ENCODE data around the gene TSR3.

TSR3 gene

DNA sequence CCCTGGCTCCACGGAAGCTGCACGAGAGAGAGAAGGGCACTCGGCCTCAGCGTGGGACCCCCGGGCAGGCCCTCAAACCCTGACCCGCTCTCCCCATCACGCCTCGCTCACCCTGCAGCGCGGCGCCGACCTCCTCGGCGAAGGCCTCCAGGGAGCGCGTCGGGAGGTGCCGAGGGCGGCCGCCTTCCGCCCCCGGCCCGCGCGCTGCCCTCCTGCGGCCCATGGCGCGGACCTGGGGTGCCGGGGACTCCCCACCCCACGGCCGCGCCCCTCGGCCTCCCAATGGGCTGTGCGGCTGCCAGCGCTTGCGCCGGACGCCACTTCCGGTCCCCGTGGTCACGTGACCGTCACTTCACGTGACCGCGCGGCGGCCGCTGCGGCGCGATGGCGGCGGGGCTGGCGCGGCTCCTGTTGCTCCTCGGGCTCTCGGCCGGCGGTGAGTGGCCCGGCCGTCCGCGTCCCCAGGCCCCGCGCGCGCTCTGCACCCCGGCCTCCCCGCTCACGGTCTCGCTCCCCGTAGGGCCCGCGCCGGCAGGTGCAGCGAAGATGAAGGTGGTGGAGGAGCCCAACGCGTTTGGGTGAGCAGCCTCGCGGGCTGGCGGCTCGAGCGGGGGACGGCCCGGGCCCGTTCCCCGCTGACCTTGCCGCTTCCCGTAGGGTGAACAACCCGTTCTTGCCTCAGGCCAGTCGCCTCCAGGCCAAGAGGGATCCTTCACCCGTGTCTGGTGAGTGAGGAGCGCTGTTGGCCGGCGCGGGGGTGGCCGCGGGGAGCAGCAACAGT, at the start of gene TSR3, which contains the start of gene GNPTG:
TSR3 (minus strand) TSS at position 297 of the 781 bp plus-strand sequence; CDS start at position 223, 74 bp downstream.
GNPTG (plus strand) TSS at position 350 of the 781 bp plus-strand sequence; CDS start at position 385, 35 bp downstream.
- DNase-seq: no peak

DNA sequence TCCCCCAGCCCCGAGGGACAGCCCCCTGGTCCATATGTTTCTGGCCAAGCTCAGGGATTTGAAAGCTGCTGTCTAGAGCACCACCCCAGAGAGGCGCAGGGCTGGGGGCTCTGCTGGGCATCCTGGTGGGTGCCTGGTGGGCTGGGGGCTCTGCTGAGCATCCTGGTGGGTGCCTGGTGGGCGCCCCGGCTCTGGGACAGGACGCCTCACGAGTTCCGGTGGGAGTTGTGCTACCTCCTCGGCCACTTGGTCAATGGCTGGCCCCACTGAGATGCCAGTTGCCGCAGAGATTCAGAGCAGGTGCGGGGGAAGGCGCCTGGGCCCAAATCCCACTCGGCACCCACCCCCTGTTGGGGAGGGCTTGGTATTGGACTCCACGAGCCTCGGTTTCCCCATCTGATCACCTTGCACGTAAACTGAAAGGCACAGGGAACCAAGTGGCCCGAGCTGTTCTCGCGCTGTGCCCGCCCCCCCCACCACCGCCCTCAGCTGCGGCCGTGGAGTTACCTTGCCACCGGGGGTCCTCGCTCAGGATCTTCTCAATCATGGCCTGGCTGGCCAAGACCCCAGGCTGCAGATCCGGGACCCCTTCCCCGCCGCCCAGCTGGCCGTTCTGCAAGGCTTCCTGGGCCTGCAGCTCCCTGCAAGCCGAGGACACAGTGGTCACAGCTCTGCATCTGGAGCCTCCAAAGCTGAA, 49.5 kb upstream of the TSR3 start:
- DNase-seq: no peak

DNA sequence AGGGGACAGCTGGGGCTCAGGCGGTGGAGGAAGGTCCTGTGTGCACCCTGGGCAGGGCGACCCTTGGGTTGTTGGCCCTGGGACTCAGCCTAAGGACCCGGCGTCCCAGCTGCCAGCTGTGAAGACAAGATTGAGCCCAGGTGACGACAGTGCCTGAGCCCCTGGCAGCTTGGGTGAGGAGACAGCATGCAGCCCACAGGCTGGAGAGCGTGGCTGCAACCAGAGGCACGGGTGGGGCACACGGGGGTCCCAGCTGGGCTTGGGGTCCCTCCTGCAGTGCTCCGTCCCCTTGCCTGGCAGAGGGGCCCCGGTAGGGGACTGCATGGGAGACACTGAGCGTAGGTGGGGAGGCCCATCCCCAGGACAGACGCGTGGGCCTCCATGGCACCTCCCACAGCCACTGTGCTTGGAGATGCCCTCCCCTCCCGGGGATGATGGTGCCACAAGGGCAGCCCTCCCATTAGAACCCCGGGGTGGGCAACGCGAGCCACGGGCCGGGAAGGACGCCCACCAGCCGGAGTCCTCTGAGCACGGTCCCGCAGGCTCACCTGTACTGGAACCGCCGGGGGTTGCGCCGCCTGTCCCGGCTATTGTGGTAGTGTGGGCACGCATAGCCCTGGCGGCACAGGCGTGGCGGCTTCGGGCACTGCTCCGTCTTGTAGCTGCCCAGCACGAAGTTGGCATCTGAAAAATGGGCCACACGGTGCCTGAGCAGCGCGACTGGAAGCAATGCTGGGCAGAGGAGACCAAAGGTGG, 47.3 kb upstream of the TSR3 start:
- no peak for DNase-seq

DNA sequence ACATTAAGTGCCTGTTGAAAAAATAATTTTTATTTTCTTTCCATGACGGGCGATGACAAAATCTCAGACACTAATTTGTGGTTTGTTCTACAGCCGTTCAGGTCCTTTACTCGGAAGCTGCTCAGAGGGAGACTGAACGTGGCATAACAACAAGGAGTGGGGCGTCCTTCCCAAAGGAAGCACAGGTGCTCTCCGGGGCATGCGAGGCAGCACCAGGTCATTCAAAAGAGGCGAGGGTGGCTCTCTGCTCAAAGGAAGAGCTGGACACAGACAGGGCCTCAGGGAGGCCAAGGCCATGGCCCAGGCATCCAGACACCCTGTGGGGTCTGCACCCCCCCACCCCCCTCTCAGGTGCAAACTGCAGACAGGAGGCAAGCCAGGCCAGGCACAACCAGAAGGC, 46.7 kb upstream of the TSR3 start:
- DNase-seq: no peak

DNA sequence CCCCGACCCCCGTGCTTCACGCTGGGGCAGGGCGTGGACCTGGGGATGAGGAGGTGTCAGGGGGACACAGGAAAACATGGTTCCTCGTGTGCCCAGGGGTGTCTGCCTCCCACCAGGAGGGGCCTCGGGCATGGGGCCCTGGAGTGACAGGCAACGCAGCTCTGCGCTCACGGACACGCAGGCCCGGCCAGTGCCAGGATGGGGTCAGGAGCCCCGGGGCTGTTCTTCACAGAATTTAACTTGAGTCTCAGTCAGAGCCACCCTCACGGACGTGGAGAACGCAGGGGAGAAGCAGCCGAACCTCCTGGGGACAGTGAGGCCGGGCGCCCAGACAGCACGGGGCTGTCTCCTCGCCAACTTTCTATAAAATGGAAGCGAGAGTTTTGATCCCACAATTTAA, 46.1 kb upstream of the TSR3 start:
- DNase-seq: no peak

DNA sequence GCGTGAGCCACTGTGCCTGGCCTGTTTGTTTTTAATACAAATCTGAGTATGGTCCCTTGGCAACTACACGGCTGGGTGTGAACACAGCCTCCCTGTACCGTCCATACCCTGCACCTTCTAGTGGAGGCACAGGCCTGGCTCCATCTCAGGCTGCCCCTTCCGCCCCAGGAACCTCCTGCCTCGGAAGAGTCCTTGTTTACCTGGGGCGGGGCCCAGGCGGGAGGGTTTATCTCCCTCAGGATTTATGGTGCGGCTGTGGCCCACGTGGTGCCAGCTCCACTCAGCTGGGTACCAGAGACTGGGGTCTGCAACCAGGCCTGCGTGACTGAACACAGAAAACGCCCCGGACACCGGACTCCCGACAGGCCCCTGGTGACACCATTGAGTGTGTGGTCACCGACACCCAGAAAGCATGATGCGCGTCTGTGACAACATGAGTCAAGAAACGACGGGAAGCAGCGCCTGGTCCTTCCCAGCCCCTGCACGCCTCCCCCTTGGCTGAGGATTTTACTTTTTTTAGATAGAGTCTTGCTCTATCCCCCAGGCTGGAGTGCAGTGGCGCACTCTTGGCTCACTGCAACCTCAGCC, 43.9 kb upstream of the TSR3 start:
- DNase-seq: no peak

DNA sequence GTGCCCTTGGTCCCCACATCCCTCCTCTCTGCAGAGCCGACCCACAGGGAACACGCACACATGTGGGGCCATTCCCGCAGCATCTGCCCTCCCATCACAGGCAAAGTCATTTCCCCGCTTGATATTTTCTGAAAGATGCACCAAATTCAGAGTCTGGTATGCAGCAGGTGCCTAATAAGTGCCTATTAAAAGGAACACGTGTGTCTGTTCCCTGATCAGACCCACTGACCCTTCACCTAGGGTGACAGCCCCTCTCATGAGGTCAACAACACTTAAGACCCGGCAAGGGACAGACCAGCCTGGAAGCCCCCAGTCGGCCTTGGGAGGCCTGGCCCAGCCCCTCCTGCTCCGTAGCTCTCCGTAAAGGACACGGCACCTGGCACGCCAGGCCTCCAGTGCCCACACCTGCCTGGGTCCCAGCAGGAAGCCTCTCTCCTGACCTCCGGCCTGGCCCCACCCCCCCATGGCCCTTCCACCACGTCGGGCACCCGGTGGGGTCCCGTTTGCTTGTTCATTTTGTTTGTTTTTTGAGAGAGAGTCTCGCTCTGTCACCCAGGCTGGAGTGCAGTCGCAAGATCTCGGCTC, 42.8 kb upstream of the TSR3 start:
- DNase-seq: no peak

DNA sequence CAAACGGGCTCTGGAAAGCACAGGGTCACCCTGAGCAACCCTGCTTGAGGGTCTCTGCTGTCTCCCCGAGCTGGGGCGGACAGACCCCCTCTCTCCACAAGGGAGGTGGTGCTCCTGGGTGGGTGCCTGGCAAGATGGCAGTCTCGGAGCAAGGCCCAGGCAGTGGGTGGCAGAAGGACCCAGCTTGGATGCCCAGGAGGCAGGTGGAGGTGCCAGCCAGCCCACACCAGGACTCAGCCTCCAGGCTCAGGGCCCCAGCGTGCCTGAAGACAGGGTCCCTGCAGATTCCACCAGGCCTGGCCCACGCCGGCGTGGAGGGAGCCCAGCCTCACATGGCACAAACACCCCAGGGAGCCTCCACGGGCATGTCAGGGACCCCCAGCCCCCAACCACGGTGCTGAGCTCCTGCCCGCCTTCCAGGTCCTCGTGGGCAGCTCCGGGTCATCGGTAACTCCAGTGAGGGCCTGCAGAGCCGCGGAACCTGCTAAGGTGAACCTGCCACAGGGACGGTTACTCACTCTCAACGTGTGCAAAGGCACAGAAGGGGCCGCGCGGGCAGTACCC, 42.0 kb upstream of the TSR3 start:
- DNase-seq: no peak

DNA sequence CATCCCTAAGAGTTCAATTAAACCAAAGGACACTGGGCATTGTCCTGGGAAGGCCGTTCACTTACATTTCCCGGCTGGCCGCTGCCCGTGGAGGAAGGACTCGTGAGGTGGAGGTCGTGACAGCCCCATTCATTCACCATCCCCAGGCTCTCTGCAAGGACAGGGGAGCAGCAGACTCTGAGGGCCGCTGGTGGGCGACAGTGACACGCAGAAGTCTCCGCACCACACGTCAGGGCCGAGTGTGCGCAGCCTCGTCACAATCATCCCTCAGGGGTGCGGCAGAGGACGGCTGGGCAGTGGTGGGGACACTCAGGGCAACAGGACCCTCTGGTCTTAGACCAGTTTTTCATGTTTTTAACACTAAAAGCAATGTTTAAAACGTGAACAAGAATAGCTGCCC, 41.1 kb upstream of the TSR3 start:
- no peak for DNase-seq

DNA sequence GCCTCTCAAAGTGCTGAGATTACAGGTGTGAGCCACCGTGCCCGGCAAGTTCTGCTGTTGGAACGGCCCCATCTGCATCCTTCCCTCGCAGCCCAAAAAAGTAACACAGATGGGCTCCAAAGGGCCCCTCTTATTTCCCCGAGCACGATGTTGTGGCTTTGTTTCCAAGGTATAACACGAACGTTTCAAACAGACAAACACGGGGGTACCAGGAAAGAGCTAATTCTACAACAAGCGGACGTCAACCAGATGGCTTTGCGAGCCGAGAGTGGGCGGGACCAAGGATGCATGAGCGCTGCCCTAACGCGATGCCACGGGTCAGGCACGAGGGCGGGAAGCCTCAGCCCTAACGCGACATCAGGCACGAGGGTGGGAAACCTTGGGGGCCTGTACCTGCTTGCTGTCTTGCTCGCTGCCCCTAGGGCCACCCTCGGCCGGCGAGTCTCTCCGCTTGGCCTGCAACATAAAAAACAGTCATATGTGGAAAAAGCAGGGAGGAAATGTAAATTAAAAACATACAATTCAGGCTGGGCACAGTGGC, 38.6 kb upstream of the TSR3 start:
- DNase-seq: no peak

DNA sequence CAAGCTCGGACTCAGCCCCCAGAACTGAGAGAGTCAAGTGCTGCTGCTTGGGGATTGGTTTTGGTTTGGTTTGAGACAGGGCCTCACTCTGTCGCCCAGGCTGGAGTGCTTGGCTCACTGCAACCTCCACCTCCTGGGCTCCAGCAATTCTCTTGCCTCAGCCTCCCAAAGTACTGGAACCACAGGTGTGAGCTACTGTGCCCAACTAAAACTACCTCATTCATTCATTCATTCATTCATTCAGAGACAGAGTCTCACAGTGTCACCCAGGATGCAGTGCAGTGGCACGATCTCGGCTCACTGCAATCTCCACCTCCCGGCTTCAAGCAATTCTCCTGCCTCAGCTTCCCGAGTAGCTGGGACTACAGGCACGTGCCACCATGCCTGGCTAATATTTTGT, 38.1 kb upstream of the TSR3 start:
- no peak for DNase-seq

DNA sequence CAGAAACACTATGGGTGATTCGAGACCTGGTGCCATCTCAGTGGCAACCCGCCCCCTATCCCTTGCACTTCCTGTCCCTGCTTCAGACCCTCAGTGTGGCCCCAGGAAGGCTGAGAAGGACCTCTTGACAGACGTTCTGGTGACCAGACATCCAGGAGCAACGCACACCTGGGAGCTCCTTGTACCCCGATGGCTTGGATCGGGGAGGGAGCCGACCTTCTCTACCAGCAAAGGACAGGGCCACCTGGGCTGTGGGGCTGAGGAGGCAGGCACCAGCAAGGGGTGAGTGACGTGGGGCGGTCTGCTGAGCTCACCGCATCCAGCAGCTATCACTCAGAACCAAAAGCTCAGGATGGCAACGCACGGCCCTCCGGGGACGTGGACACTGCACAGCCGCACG, 35.7 kb upstream of the TSR3 start:
- DNase-seq: no peak

DNA sequence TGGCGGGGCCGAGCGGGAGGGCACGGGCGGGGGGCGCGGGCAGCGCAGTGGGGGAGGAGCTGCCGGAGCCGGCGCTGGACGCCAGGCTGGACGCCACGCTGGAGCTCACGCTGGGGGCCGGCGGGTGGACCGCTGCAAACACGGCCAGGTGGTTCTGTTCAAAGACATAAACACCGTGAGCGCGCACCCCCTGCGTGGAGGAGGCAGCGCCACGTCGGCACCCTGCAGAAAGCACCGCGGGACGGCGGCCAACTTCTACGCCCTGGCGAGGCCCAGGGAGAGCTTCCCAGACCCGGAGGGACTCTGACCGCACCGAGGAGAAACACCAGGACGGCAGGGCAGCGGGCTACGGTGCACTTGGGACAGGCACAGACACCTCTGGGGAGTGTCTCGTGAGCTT, 33.6 kb upstream of the TSR3 start:
- no peak for DNase-seq

DNA sequence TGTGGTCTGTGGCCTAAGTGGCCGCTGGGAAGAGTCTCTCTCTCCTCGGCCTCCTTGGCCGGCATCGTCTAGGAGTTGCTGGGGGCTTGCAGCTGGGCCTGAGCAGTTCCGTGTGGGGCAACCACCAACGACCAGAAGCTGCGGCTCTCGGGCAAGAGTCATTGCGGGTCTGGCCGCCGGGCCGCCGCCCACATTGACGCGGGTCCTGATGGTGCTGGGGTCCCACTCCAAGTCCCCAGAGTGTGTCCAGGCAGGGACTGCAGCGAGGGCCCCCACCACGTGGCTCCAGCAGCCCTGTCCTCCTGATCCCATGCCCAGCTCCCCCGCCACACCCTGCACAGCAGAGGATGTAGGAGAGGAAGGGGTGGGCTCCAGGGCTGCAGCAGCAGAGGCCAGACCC, 31.9 kb upstream of the TSR3 start:
- DNase-seq: no peak

DNA sequence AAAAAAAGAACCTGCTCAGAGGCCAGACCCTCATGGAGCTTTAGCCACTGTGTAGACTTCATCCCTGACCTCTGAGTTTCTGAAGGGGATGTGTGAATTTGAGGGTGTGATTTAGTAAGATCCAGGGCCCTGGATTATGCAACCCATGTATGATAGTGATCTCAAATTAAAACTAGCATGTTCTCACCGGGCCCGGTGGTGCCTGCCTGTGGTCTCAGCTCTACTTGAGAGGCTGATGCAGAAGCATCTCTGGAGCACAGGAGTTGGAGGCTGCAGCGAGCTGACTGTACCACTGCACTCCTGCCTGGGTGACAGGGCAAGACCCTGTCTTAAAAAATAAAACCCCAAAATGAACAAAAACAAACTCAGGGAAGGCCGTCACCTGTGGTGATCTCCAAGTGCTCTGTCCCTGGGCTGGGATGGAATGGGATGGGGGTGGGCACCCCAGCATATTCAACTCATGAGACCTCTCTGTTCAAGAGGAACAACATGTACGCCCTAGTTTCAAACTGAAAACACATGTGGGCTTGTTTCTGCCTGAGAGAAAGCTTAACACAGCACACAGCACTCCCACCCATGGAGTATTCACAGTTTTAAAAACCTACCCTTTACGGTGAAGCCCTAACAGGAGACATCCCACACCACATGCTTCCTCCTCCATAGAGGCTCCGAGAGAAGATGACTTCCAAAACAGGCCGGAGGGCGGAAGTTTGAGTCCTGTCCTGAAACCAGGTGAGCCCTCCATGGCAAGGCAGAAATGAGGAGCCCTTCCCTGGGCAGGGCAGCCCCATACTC, 30.1 kb upstream of the TSR3 start:
- no peak for DNase-seq

DNA sequence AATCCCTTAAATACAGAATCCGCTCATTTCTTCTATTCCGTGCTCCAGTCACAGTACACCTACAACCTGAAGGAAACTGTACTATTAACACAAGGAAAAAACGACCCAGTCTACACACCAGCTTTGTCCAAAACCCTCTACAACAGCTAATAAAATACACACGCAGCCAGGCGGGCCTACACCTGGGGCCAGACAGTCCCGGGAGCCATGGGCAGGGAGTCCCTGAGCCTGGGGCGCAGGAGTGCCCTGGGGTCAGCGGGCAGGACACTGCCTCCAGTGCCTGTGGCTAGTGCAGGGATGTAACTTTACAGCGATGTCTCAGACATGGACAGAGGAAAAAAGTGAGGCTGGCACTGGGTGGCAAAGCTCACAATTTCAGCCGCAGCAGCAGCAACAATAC, 28.5 kb upstream of the TSR3 start:
- DNase-seq: no peak

DNA sequence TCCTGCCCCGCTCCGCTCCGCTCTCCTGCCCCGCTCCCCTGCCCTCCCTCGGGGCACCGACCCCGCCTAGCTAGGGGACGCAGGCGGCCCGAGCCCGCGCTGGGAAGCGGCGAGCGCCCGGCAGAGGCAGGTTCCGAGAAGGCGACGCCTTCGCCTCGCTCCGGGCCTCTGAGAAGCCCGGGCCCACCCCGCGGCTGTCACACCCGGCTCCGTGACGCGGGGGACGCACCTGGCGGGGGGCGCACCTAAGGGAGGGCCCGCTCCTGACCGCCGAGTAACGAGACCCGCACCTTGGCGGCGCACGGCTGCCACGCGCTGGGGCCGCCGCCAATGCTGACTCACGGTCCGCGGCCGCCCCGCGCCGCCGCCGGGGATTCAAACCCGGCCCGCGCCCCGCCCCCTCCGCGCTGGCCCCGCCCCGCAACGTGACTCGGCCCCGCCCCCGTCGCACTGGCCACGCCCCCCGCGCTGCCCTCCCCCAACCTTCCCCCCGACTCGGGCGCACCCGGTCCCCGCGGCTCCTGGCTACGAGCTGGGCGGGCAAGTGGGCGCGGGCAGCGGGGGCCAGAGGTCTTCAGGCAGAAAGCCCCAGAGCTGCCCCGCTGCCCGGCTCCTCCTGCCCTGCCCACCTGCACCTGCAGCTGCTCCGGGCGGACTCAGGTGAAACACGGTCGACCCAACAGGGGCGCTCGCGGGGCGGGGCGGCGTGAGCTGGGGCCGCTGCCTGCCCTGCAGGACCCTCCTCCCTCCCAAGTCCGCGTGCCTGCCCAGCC, 27.8 kb upstream of the TSR3 start:
- DNase-seq: no peak

DNA sequence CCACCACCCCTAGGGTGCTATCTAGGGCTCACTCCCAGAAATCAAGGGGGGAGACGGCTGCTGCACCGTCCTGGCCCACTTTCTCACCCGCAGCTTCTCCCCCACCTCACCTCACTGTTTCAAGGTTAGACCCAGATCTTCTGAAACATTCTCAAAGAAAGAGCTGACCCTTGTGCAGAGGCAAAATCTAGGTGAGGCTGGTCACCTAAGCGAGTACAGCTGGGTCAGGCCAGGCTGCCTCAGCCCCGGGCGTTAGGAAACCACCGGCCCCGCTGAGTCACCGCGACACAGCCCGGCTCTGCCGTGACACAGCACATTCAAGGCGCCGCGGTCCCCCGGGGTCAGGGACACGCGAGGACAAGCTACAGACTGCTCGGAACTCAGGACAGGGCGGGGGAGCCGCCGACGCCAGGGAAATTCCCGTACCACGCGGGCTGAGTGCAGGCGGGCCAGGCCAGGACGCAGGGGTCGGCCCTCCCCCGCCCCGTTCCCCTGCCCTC, 27.2 kb upstream of the TSR3 start:
- DNase-seq: no peak

DNA sequence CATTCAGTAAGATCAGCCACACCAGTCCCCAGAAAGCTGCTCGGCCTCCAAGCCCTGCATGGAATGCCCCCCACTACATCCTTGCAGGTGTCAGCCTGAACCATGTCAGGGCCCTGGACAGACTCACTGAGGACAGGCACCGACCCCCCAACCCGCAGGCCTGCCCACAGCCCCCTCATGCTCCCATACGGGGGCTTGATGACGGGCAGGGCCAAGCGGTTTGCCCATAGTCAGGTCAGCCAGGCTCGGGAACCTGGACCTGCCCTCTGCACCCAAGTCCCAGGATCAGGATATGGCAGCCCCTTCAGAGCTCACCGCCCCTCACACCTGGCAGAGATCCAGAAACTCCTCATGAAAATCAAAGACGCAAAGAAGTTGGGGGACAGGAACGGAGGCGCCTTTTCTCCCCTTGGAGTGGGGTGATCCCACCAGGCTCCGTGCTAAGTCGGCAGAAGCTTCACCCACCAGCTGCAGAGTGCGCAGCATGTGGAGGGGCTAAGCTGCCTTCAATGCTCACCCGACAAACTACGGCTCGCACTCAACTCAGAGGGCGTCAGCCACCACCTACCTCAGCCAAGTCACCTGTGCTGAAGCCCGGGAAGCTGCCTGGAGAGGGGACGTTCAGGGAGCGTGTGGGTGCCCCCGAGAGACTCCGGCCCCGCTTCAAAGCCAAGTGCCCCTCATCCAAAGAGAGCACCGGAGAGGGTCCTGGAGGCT, 26.6 kb upstream of the TSR3 start:
- no peak for DNase-seq

Data from SHP77 treated with DMSO at 0.1 percent for 48 hours (cell line).